GM12892 (cell line): ENCODE measurements around the gene PDE1C.

Source experiments
- DNase-seq: peaks from one replicate; pipeline ENCODE4 v3.0.0; 2011; ENCODE audit not compliant: insufficient read length
- FAIRE-seq: peaks from 2 replicates; lab custom pipeline; 2011; peaks lifted over from hg19 to GRCh38; lab: Jason Lieb, UNC
- POLR2A ChIP-seq: IDR thresholded peaks from 2 replicates; pipeline ENCODE4 v1.6.1; 2011; ENCODE audit warnings: low read depth, low read length, control low read depth
- POLR2AphosphoS5 ChIP-seq: IDR thresholded peaks from 2 replicates; pipeline ENCODE4 v1.6.1; 2011; ENCODE audit warnings: low read depth, low read length, control low read depth
- TAF1 ChIP-seq: IDR thresholded peaks from 2 replicates; pipeline ENCODE4 v1.6.1; 2011; ENCODE audit warnings: low read depth, mild to moderate bottlenecking, control low read depth, low read length, borderline replicate concordance

The PDE1C gene

DNA sequence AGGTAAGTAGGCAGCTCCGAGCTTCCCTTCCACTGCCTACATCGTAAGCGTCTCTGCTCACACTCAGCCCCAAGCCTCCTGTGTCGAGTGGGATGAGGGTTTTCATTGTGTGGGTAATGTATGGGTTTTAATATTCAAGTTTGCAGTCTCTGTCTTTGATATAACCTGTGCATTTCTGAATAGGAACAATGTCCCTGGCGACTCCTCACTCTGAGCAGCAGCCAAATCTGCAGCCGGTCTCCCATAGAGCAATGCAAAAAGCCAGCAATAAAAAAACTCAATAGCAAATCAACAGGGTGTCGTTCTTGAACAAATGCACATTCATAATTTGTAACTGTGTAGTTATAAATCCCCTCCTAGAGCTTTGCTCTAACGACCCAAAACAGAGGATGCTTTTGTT lies 349.8 kb downstream of the PDE1C start:
- FAIRE-seq (no peak), DNase-seq (no peak)
- TF ChIP-seq POLR2AphosphoS5 (no peak), POLR2A (no peak), TAF1 (no peak)

DNA sequence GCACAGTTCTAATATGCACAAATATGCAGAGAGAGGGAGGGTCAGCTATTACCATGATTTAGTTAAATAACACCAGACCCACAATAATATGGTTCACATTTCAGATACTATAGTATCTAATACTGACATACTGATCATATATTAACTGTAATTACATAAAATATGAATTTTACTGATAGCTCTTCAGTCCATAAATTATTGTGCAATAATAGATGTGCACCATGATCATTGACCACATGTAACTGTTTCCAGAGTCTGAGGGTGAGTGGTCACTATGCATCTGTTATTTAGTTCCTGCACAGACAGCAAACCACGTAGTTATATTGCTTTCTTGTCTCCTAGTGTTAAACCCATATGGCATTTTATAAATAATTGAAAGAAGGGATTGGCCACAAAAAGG lies 353.9 kb downstream of the PDE1C start:
- DNase-seq (no peak), FAIRE-seq (no peak)
- TF ChIP-seq POLR2AphosphoS5: no peak
- no peak for TF ChIP-seq POLR2A

DNA sequence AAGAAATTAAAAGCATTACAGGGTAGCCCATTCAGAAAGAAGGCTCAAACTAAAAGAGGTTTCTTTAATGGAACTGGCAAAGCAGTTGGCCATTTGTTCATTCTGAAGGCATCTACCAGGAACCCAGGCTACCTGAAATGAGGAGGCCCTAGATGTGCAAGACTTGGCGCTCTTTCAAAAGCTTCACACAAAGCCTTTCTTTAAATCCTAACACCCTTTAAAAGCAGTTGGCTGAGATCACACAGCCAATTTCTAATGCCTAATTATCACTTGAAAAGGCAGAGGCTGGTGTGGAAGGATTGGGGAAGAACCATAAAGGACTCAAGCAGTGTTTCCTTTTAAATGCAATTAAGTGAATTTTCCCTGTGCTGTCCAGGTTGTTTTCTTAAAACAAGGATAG lies 360.0 kb downstream of the PDE1C start:
- FAIRE-seq (no peak), DNase-seq (no peak)
- no peak for TF ChIP-seq POLR2AphosphoS5
- no peak for TF ChIP-seq TAF1
- no peak for TF ChIP-seq POLR2A

DNA sequence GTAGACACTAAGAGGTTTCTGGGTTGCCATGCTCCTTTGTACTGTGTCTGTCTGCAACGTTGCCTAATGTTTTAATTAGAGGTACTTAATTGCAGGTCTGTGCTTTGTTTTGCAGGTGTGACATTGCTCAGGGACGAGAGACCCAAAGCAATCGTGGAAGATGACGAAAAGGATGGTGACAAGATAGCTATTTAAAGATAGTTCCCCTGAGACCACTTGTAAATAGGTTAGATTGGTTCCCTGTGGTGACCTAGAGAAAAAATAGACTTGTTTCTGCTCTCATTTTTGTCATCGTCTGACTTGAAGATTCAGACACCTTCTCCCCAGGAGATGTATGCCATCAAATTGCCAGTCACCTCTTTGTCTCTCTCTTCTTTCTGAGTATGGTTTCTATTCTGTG lies 363.1 kb downstream of the PDE1C start:
- no peak for TF ChIP-seq POLR2AphosphoS5
- TF ChIP-seq TAF1: no peak
- TF ChIP-seq POLR2A: no peak
- FAIRE-seq (no peak), DNase-seq (no peak)

DNA sequence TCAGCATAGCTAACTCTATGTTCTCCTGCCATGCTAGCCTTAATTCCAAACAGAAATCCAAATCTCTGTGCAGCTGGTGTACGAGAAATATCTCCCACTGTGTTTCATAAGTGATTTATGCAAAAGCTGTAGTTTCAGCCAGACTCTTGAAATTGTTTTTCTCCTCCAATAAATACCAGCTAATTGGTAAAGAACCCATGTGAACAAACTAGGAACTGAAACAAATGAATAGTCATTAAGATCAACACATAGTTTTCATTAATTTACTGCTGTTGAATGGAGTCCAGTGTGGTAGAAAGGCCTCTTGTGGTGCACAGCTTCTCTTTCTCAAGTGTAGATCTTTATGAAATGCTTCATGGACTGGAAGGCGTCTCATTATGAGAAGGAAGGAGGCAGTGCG lies 364.8 kb downstream of the PDE1C start:
- TF ChIP-seq POLR2A (no peak), TAF1 (no peak), POLR2AphosphoS5 (no peak)
- FAIRE-seq: no peak
- no peak for DNase-seq

DNA sequence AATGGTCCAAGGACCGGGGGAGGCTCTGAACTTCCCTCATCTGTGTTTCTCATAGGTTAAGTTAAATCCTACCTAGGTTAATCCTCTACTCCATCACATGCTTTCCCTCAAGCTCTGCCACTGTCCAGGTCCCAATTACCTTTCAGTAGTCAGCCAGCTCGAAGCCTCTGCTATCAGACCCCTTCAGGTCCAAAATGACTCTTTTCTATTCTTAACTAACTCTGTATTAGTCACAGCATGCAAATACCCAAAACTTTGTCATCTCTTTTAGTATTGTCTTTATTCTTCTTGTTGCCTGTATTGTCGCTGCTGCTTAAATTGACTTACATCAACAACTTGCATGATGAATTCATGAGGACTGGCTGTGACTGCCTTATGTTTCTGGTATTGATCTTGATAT lies 367.9 kb downstream of the PDE1C start:
- TF ChIP-seq TAF1: no peak
- TF ChIP-seq POLR2A: no peak
- no peak for TF ChIP-seq POLR2AphosphoS5
- FAIRE-seq (peak; percentile 38), DNase-seq (no peak)
